ENCODE data around the gene RMND5A.

Gene RMND5A

GRCh38 chr2:86768189-86768949, 48.3 kb downstream of the RMND5A start:
- FAIRE-seq (no peak), DNase-seq (ENCODE audit: insufficient read length, low spot score) (no peak)
- no peak for TF ChIP-seq CTCF (IDR thresholded peaks at IDR 0.05; ENCODE audit: insufficient read depth, missing control alignments)

GRCh38 chr2:86769838-86770237, 49.7 kb downstream of the RMND5A start:
- DNase-seq (ENCODE audit: insufficient read length, low spot score) (no peak), FAIRE-seq (no peak)
- no peak for TF ChIP-seq CTCF (IDR thresholded peaks at IDR 0.05; ENCODE audit: insufficient read depth, missing control alignments)

GRCh38 chr2:86770816-86771301, 50.8 kb downstream of the RMND5A start:
- FAIRE-seq (no peak), DNase-seq (ENCODE audit: insufficient read length, low spot score) (no peak)
- TF ChIP-seq CTCF (IDR thresholded peaks at IDR 0.05; ENCODE audit: insufficient read depth, missing control alignments): no peak

- no peak for TF ChIP-seq CTCF (IDR thresholded peaks at IDR 0.05; ENCODE audit: insufficient read depth, missing control alignments)
- DNase-seq (ENCODE audit: insufficient read length, low spot score): no peak
- no peak for FAIRE-seq
Observed at GRCh38 chr2:86772611-86773010, 52.5 kb downstream of the RMND5A start.

- DNase-seq (ENCODE audit: insufficient read length, low spot score): no peak
- no peak for TF ChIP-seq CTCF (IDR thresholded peaks at IDR 0.05; ENCODE audit: insufficient read depth, missing control alignments)
- no peak for FAIRE-seq
Observed at GRCh38 chr2:86774862-86775261, 54.8 kb downstream of the RMND5A start.

GRCh38 chr2:86775338-86775737, 55.2 kb downstream of the RMND5A start:
- no peak for DNase-seq (ENCODE audit: insufficient read length, low spot score)
- no peak for TF ChIP-seq CTCF (IDR thresholded peaks at IDR 0.05; ENCODE audit: insufficient read depth, missing control alignments)
- FAIRE-seq: no peak

GRCh38 chr2:86776532-86776931, 56.4 kb downstream of the RMND5A start:
- TF ChIP-seq CTCF (IDR thresholded peaks at IDR 0.05; ENCODE audit: insufficient read depth, missing control alignments): no peak
- no peak for FAIRE-seq
- DNase-seq (ENCODE audit: insufficient read length, low spot score): no peak

Data from D721Med (cell line).